OCI-LY1 (cell line): Measurements from ENCODE around the gene SPACA1.

ENCODE experiments used
- H2AFZ ChIP-seq: fragments of 200-600 bp; sonication (generic), shearing (Covaris generic); 2 replicates; pipeline ENCODE4 v1.6.0; 2014; ENCODE audit warnings: antibody characterized with exemption, mild to moderate bottlenecking, low read length
- H3F3A ChIP-seq: fragments of 200-600 bp; sonication (generic), shearing (Covaris generic); 2 replicates; pipeline ENCODE4 v1.6.0; 2014; ENCODE audit warnings: mild to moderate bottlenecking, antibody characterized with exemption, low read length, moderate library complexity; ENCODE audit not compliant: insufficient read depth
- H3K27ac ChIP-seq: fragments of 200-600 bp; sonication (generic); 2 replicates; pipeline ENCODE4 v1.5.1; 2014; ENCODE audit warnings: low read length, mixed run types, mild to moderate bottlenecking, low read depth; ENCODE audit not compliant: poor library complexity, severe bottlenecking
- H3K27me3 ChIP-seq: fragments of 200-600 bp; sonication (generic); 2 replicates; pipeline ENCODE4 v1.6.0; 2014; ENCODE audit warnings: antibody characterized with exemption, mild to moderate bottlenecking, low read length, moderate library complexity; ENCODE audit not compliant: insufficient read depth
- H3K36me3 ChIP-seq: fragments of 200-600 bp; sonication (generic); 2 replicates; pipeline ENCODE4 v1.6.1; 2014; ENCODE audit warnings: mild to moderate bottlenecking, antibody characterized with exemption, low read length, moderate library complexity, mixed read lengths; ENCODE audit not compliant: insufficient read depth
- H3K4me1 ChIP-seq: fragments of 200-600 bp; sonication (generic); 2 replicates; pipeline ENCODE4 v1.5.1; 2014; ENCODE audit warnings: mild to moderate bottlenecking, low read length, moderate library complexity; ENCODE audit not compliant: insufficient read depth, severe bottlenecking
- H3K4me2 ChIP-seq: fragments of 200-600 bp; sonication (generic), shearing (Covaris generic); 2 replicates; pipeline ENCODE4 v1.6.1; 2014; ENCODE audit warnings: low read length
- H3K4me3 ChIP-seq: fragments of 200-600 bp; sonication (generic); 2 replicates; pipeline ENCODE4 v1.5.1; 2014; ENCODE audit warnings: low read length, low read depth, mild to moderate bottlenecking, mixed read lengths; ENCODE audit not compliant: poor library complexity, severe bottlenecking
- H3K79me2 ChIP-seq: fragments of 200-600 bp; shearing (Covaris generic); 2 replicates; pipeline ENCODE4 v1.6.1; 2016; ENCODE audit warnings: mixed run types, low read length, mixed read lengths; ENCODE audit not compliant: insufficient read depth
- H3K9ac ChIP-seq: fragments of 200-600 bp; sonication (generic), shearing (Covaris generic); 2 replicates; pipeline ENCODE4 v1.6.1; 2014; ENCODE audit warnings: mild to moderate bottlenecking, low read length, mixed read lengths
- H3K9me2 ChIP-seq: fragments of 200-600 bp; sonication (generic), shearing (Covaris generic); 2 replicates; pipeline ENCODE4 v1.6.1; 2014; ENCODE audit warnings: low read depth, mild to moderate bottlenecking, low read length, mixed read lengths
- H3K9me3 ChIP-seq: fragments of 200-600 bp; shearing (Covaris generic); 2 replicates; pipeline ENCODE4 v1.6.1; 2014; ENCODE audit warnings: low read length, mixed read lengths
- H4K20me1 ChIP-seq: fragments of 200-600 bp; sonication (generic), shearing (Covaris generic); 2 replicates; pipeline ENCODE4 v1.6.0; 2016; ENCODE audit warnings: mild to moderate bottlenecking, low read length; ENCODE audit not compliant: insufficient read depth
- EZH2 ChIP-seq: fragments of 200-600 bp; sonication (generic), shearing (Covaris generic); IDR thresholded peaks from 2 replicates; pipeline ENCODE4 v1.8.0; 2017; ENCODE audit warnings: borderline replicate concordance, mixed run types, mild to moderate bottlenecking, antibody characterized with exemption, low read length, moderate library complexity, mixed read lengths
- TF ChIP-seq, protein P1 (sequence below): fragments of 200-600 bp; sonication (generic), shearing (Covaris generic); IDR thresholded peaks from 2 replicates; pipeline ENCODE4 v1.5.1; 2017; ENCODE audit warnings: mild to moderate bottlenecking, antibody characterized with exemption, low read length, moderate library complexity, mixed read lengths

SPACA1 gene

DNA sequence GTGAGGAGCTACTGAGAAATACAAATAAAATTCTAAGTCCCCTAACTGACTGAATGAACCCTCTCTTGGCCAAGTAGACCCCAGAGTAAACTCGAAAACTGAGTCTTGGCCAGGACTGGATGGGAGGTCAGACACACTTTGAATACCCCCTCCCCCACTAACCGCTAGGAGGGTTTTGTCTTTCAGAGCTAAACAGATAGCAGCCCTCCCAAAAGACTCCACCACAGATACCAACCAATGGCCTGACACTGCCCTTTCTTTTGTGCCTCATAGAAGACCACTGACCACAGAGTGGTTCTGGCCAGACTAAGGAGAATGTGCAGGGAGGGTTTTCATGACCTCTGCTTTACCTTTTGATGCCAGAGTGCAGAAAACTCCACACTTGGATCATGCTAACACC lies 42.1 kb downstream of the SPACA1 start:
- Histone ChIP-seq H3K27ac (no peak overlapping the region), H3K9me2 (no peaks in the 10 kb centered on the region), H3K4me1 (peaks cover 14% of the 10 kb centered on the region), H3K4me2 (no peak overlapping the region), H2AFZ (no peak overlapping the region), H3K9me3 (no peaks in the 10 kb centered on the region), H3K4me3 (no peak overlapping the region), H3F3A (no peaks in the 10 kb centered on the region), H3K79me2 (no peaks in the 10 kb centered on the region), H3K9ac (no peak overlapping the region), H3K36me3 (no peaks in the 10 kb centered on the region), H4K20me1 (no peaks in the 10 kb centered on the region), H3K27me3 (no peaks in the 10 kb centered on the region)
- no peak for TF ChIP-seq EZH2
- TF ChIP-seq, protein P1, sequence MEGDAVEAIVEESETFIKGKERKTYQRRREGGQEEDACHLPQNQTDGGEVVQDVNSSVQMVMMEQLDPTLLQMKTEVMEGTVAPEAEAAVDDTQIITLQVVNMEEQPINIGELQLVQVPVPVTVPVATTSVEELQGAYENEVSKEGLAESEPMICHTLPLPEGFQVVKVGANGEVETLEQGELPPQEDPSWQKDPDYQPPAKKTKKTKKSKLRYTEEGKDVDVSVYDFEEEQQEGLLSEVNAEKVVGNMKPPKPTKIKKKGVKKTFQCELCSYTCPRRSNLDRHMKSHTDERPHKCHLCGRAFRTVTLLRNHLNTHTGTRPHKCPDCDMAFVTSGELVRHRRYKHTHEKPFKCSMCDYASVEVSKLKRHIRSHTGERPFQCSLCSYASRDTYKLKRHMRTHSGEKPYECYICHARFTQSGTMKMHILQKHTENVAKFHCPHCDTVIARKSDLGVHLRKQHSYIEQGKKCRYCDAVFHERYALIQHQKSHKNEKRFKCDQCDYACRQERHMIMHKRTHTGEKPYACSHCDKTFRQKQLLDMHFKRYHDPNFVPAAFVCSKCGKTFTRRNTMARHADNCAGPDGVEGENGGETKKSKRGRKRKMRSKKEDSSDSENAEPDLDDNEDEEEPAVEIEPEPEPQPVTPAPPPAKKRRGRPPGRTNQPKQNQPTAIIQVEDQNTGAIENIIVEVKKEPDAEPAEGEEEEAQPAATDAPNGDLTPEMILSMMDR: no peak

DNA sequence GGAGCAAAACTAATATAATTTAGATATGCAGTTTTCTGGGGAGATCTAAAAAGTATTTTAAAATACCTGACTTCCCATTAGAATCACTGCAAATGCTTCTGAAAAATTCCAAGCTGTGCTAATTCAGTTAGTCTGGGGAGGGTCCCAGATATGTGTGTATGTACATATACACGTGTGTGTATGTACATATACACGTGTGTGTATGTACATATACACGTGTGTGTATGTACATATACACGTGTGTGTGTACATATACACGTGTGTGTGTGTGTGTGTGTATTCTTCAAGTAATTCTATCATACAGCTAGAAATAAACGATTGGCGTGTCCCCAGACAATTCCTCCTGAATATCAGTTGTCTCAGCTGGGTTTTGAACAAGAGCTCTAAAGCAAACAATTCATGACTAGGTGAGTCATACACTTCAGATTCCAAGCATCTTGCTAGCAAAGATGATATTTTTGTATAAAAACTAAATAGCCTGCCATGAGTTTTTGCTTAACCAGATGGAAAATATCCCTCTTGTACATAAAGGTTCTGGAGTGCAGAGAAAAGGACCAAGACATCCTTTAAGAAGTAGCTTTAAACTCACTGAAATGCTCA lies 58.2 kb downstream of the SPACA1 start:
- H3K36me3 ChIP-seq: no peaks in the 10 kb centered on the region
- H3K27ac ChIP-seq: no peak overlapping the region
- H2AFZ ChIP-seq: no peak overlapping the region
- H3F3A ChIP-seq: no peaks in the 10 kb centered on the region
- H4K20me1 ChIP-seq: no peaks in the 10 kb centered on the region
- no peaks in the 10 kb centered on the region for H3K9me3 ChIP-seq
- H3K4me2 ChIP-seq: no peak overlapping the region
- no peaks in the 10 kb centered on the region for H3K4me1 ChIP-seq
- H3K27me3 ChIP-seq: no peaks in the 10 kb centered on the region
- H3K9ac ChIP-seq: no peak overlapping the region
- TF ChIP-seq, protein P1: no peak
- TF ChIP-seq EZH2: no peak
- no peaks in the 10 kb centered on the region for H3K9me2 ChIP-seq
- H3K4me3 ChIP-seq: no peak overlapping the region
- H3K79me2 ChIP-seq: no peaks in the 10 kb centered on the region

DNA sequence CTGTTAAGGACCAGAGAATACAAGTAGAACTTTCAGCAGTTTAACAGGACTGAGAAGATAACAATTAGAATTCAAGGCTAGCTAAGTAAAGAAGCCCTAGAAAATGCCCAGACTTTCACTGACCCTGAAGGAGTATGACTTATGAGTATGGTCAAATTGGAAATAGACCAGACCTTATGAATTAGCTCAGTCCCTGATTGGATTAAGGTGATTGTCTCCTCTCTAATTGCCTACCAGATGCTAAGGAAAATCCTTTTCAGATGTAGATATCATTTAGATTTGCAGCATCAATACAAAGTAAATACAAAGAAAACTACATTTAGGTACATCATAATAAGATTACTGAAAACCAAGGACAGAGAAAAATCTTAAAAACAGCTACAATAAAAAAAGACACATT lies 59.6 kb downstream of the SPACA1 start:
- H3K4me1 ChIP-seq: no peaks in the 10 kb centered on the region
- no peak overlapping the region for H2AFZ ChIP-seq
- H3K4me3 ChIP-seq: no peak overlapping the region
- H3F3A ChIP-seq: no peaks in the 10 kb centered on the region
- H4K20me1 ChIP-seq: no peaks in the 10 kb centered on the region
- H3K36me3 ChIP-seq: no peaks in the 10 kb centered on the region
- H3K27ac ChIP-seq: no peak overlapping the region
- no peaks in the 10 kb centered on the region for H3K9me3 ChIP-seq
- no peak overlapping the region for H3K9ac ChIP-seq
- H3K4me2 ChIP-seq: no peak overlapping the region
- TF ChIP-seq, protein P1: no peak
- TF ChIP-seq EZH2: no peak
- no peaks in the 10 kb centered on the region for H3K79me2 ChIP-seq
- H3K9me2 ChIP-seq: no peaks in the 10 kb centered on the region
- H3K27me3 ChIP-seq: no peaks in the 10 kb centered on the region
